Activated CD8-positive, alpha-beta memory T cell treated with anti-CD3 and anti-CD28 coated beads for 4 hours (primary cell): ENCODE results near the gene KIF12.
"Not testable (repeated sequence)": the region's sequence is repeated elsewhere in the genome, so short reads cannot be mapped to it uniquely, and the experiment has no call there.

Experiments
- DNase-seq, 2 donors: peaks; one replicate each; pipeline ENCODE4 v3.0.0-alpha.2; 2020; ENCODE audit warnings: low read depth in 2 of 2

KIF12 gene

DNA sequence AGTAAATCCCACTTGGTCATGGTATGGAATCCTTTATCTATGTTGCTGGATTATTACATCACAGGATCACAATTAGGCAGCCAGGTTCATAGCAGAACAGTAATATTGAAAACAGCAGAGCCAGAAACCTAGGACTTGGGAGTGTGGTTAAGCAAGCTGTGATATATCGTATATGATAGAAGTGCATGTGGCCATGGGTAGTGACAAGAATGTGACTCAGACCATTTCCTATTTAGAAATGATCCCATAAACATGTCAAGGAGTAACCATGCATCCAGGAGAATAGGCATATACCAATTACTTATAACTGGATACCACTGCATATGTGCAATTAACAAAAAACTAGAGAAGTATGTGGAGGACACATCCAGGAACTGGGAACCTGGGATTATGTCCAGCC lies 52.2 kb downstream of the KIF12 start:
- DNase-seq = no peak

DNA sequence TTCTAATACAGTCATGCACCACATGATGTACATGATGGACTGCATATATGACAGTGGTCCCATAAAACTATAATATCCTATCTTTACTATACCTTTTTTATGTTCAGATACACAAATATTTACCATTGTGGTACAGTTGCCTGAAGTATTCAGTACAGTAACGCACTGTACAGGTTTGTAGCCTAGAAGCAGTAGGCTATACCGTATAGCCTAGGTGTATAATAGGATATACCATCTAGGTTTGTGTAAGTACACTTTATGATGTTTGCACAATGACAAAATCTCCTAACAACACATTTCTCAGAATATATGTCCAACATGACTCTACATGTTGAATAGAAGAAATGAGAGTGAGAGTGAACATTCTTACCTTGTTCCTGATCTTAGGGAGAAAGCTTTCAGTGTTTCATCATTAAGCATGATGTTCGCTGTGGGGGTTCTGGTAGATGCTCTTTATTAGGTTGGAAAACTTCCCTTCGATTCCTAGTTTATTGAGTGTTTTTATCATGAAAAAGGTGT lies 52.8 kb downstream of the KIF12 start:
- DNase-seq = no peak

DNA sequence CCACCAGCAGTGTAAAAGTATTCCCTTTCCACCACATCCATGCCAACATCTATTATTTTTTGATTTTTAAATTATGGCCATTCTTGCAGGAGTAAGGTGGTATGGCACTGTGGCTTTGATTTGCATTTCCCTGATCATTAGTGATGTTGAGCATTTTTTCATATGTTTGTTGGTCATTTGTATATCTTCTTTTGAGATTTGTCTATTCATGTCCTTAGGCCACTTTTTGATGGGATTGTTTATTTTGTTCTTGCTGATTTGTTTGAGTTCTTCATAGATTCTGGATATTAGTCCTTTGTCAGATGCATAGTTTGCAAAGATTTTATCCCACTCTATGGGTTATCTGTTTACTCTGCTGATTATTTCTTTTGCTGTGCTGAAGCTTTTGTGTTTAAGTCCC lies 55.4 kb downstream of the KIF12 start:
- DNase-seq = not testable (repeated sequence)
